ENCODE measurements around the gene PAM16.

GRCh38 chr16:4347010-4347409, 4.1 kb downstream of the PAM16 start:
- TF ChIP-seq CTCF (IDR thresholded peaks at IDR 0.05) (no peak), POLR2AphosphoS5 (IDR thresholded peaks at IDR 0.05) (no peak), POLR2A (IDR thresholded peaks at IDR 0.05) (no peak), EP300 (IDR thresholded peaks at IDR 0.05; ENCODE audit: low read depth) (no peak)
